HPDE6-E6E7 (cell line): Measurements from ENCODE around the gene ZNF594.
"Not testable (repeated sequence)": the region's sequence is repeated elsewhere in the genome, so short reads cannot be mapped to it uniquely, and the experiment has no call there.

ENCODE experiments used
- DNase-seq: peaks from one replicate; pipeline ENCODE4 v3.0.0; 2011; ENCODE audit warnings: missing footprints; ENCODE audit errors: extremely low spot score

ZNF594 gene

GRCh38 chr17:5136580-5137412 is 54.9 kb downstream of the ZNF594 start:
- DNase-seq = not testable (repeated sequence)

- DNase-seq = no peak
These were observed 55.7 kb downstream of the ZNF594 start for GRCh38 chr17:5135726-5136579.

GRCh38 chr17:5135131-5135712 is 56.4 kb downstream of the ZNF594 start:
- not testable (repeated sequence) for DNase-seq

GRCh38 chr17:5134571-5134970 is 57.1 kb downstream of the ZNF594 start:
- DNase-seq = not testable (repeated sequence)

GRCh38 chr17:5133961-5134360 is 57.7 kb downstream of the ZNF594 start:
- DNase-seq = not testable (repeated sequence)

GRCh38 chr17:5133311-5133710 is 58.4 kb downstream of the ZNF594 start:
- DNase-seq = no peak

- DNase-seq = not testable (repeated sequence)
These were observed 59.0 kb downstream of the ZNF594 start for GRCh38 chr17:5132503-5133225.

GRCh38 chr17:5131799-5132502 is 59.7 kb downstream of the ZNF594 start:
- DNase-seq = not testable (repeated sequence)

GRCh38 chr17:5131146-5131715 is 60.4 kb downstream of the ZNF594 start:
- DNase-seq = no peak

GRCh38 chr17:5130687-5131086 is 61.0 kb downstream of the ZNF594 start:
- DNase-seq = not testable (repeated sequence)

- not testable (repeated sequence) for DNase-seq
These were observed 61.4 kb downstream of the ZNF594 start for GRCh38 chr17:5130261-5130660.

- DNase-seq = not testable (repeated sequence)
These were observed 61.9 kb downstream of the ZNF594 start for GRCh38 chr17:5129770-5130169.
